Naive thymus-derived CD8-positive, alpha-beta T cell (primary cell): ENCODE measurements around the gene EIF5. TPM values are rescaled to one million over a fixed set of nuclear protein-coding genes. Genes with fewer than 3 reads are reported as not detected.
A peak's percentile ranks its signal among the peaks of the same experiment; 100 is the strongest.

Experiments used
- ATAC-seq, 2 donors: fragments of 150-1000 bp; cut with Tn5 transposase in 1 of 2; sonication (Bioruptor Pico), chemical (Tn5 transposase) in 1 of 2; 1 replicate in 1 of 2; 2 replicates in 1 of 2; pipeline ENCODE4 v1.10.0; 2021; ENCODE audit warnings: mild to moderate bottlenecking in 2 of 2, moderate library complexity in 2 of 2
- POLR2A ChIA-PET: fragments of 350-600 bp; sonication (Branson Sonifier 250); formaldehyde crosslinking; loops from one replicate; lab custom pipeline; 2021; ENCODE audit warnings: antibody characterized with exemption; lab: Charles Lee
- DNase-seq, 10 donors: peaks; one replicate each; pipeline versions ENCODE4 v3.0.0 to v3.0.0-alpha.2; 2020 to 2022
- H3K27ac Mint-ChIP-seq, 10 donors: one replicate each; pipeline ENCODE4 v1.8.0; 2020 to 2022; ENCODE audit warnings: mild to moderate bottlenecking in 10 of 10, mixed read lengths in 10 of 10, moderate library complexity in 4 of 10, inconsistent platforms in 1 of 10
- H3K27me3 Mint-ChIP-seq, 5 donors: one replicate each; pipeline ENCODE4 v1.8.0; 2021 to 2022; ENCODE audit warnings: mixed read lengths in 5 of 5
- H3K36me3 Mint-ChIP-seq, 3 donors: one replicate each; pipeline ENCODE4 v1.8.0; 2020 to 2022; ENCODE audit warnings: mixed read lengths in 3 of 3, mild to moderate bottlenecking in 2 of 3, inconsistent platforms in 1 of 3
- H3K4me1 Mint-ChIP-seq, 4 donors: one replicate each; pipeline ENCODE4 v1.8.0; 2021 to 2022; ENCODE audit warnings: mixed read lengths in 4 of 4
- H3K4me3 Mint-ChIP-seq, 10 donors: one replicate each; pipeline ENCODE4 v1.8.0; 2020 to 2022; ENCODE audit warnings: mild to moderate bottlenecking in 10 of 10, mixed read lengths in 10 of 10, moderate library complexity in 6 of 10, inconsistent platforms in 1 of 10
- H3K9me3 Mint-ChIP-seq, 9 donors: one replicate each; pipeline ENCODE4 v1.8.0; 2020 to 2022; ENCODE audit warnings: mixed read lengths in 9 of 9, mild to moderate bottlenecking in 3 of 9, inconsistent platforms in 1 of 9, moderate library complexity in 1 of 9
- polyA plus RNA-seq, 3 donors: library from polyadenylated mRNA; unstranded; fragments of 300-500 nt; fragmentation: Illumina TruSeq; gene quantifications; one replicate each; pipeline ENCODE4 v1.2.3, GENCODE V29; 2021
- total RNA-seq, 8 experiments: library from RNA in 2 of 8; stranded (reverse) in 2 of 8; gene quantifications; one replicate each; pipeline ENCODE4 v1.2.3 and lab custom pipeline; 2021 to 2026

EIF5 gene
- total and polyA plus RNA-seq, 5 experiments from 2014 or later, result 283 to 375 (median 332) TPM

- Mint-ChIP-seq H3K36me3 (no peaks in the 10 kb centered on the region), H3K27me3 (peaks cover 2 to 30% (median 11%) of the 10 kb centered on the region in 5 donors), H3K4me3 (no peak overlapping the region), H3K4me1 (peaks cover 0 to 7% (median 3%) of the 10 kb centered on the region in 4 donors), H3K27ac (no peak overlapping the region), H3K9me3 (no peaks in the 10 kb centered on the region)
- no peak for ATAC-seq
- no peak for DNase-seq
- POLR2A ChIA-PET, result no interaction called here
These were observed 39.9 kb upstream of the EIF5 start for GRCh38 chr14:103294091-103294490.

- DNase-seq (no peak), ATAC-seq (no peak)
- POLR2A ChIA-PET, result interaction anchor here (0.7 kb wide), 1 partner anchor 124 kb away, joined by 3 read pairs; no protein-coding TSS in a partner anchor
- Mint-ChIP-seq H3K27ac (no peak overlapping the region), H3K27me3 (peaks cover 2 to 30% (median 11%) of the 10 kb centered on the region in 5 donors), H3K4me1 (peaks cover 0 to 7% (median 3%) of the 10 kb centered on the region in 4 donors), H3K4me3 (no peak overlapping the region), H3K9me3 (no peaks in the 10 kb centered on the region), H3K36me3 (no peaks in the 10 kb centered on the region)
These were observed 38.0 kb upstream of the EIF5 start for GRCh38 chr14:103296007-103296406.

GRCh38 chr14:103296987-103297386, 37.0 kb upstream of the EIF5 start:
- peaks cover 0 to 7% (median 3%) of the 10 kb centered on the region in 4 donors for H3K4me1 Mint-ChIP-seq
- H3K9me3 Mint-ChIP-seq, result no peaks in the 10 kb centered on the region
- peaks cover 2 to 20% (median 9%) of the 10 kb centered on the region in 5 donors for H3K27me3 Mint-ChIP-seq
- ATAC-seq (no peak), DNase-seq (no peak)
- H3K27ac Mint-ChIP-seq, result no peak overlapping the region
- POLR2A ChIA-PET, result interaction anchor here (0.7 kb wide), 1 partner anchor 125 kb away, joined by 3 read pairs; no protein-coding TSS in a partner anchor
- H3K36me3 Mint-ChIP-seq, result no peaks in the 10 kb centered on the region
- H3K4me3 Mint-ChIP-seq, result no peak overlapping the region

GRCh38 chr14:103298620-103299019, 35.4 kb upstream of the EIF5 start:
- POLR2A ChIA-PET, result no interaction called here
- Mint-ChIP-seq H3K9me3 (no peaks in the 10 kb centered on the region), H3K36me3 (no peaks in the 10 kb centered on the region)

GRCh38 chr14:103301512-103302354, 32.3 kb upstream of the EIF5 start:
- Mint-ChIP-seq H3K4me3 (no peak overlapping the region), H3K4me1 (no peaks in the 10 kb centered on the region), H3K27me3 (peaks cover 0 to 7% (median 1%) of the 10 kb centered on the region in 5 donors), H3K27ac (peak overlapping the region in 1 of 10 donors; percentile 39), H3K9me3 (peaks cover 0 to 10% (median 0%) of the 10 kb centered on the region in 9 donors), H3K36me3 (no peaks in the 10 kb centered on the region)
- no peak for ATAC-seq
- DNase-seq, result no peak
- POLR2A ChIA-PET, result no interaction called here

More at GRCh38 chr14:103298620-103299019, 35.4 kb upstream of the EIF5 start:
- DNase-seq (no peak), ATAC-seq (no peak)
- H3K4me1 Mint-ChIP-seq, result no peaks in the 10 kb centered on the region
- no peak overlapping the region for H3K27ac Mint-ChIP-seq
- H3K27me3 Mint-ChIP-seq, result peaks cover 0 to 8% (median 5%) of the 10 kb centered on the region in 5 donors
- H3K4me3 Mint-ChIP-seq, result no peak overlapping the region

GRCh38 chr14:103302966-103303365, 31.1 kb upstream of the EIF5 start:
- peaks cover 0 to 10% (median 0%) of the 10 kb centered on the region in 9 donors for H3K9me3 Mint-ChIP-seq
- DNase-seq (no peak), ATAC-seq (no peak)
- POLR2A ChIA-PET, result no interaction called here
- H3K36me3 Mint-ChIP-seq, result no peaks in the 10 kb centered on the region
- peak overlapping the region in 1 of 10 donors; percentile 22 for H3K27ac Mint-ChIP-seq
- H3K4me3 Mint-ChIP-seq, result no peak overlapping the region
- H3K4me1 Mint-ChIP-seq, result no peaks in the 10 kb centered on the region
- peaks cover 0 to 7% (median 1%) of the 10 kb centered on the region in 5 donors for H3K27me3 Mint-ChIP-seq

- Mint-ChIP-seq H3K36me3 (no peaks in the 10 kb centered on the region), H3K4me1 (no peaks in the 10 kb centered on the region), H3K27me3 (peaks cover 0 to 8% (median 1%) of the 10 kb centered on the region in 5 donors), H3K9me3 (peaks cover 0 to 10% (median 0%) of the 10 kb centered on the region in 9 donors), H3K27ac (no peak overlapping the region), H3K4me3 (no peak overlapping the region)
- DNase-seq (no peak), ATAC-seq (no peak)
- POLR2A ChIA-PET, result no interaction called here
These were observed 29.3 kb upstream of the EIF5 start for GRCh38 chr14:103304706-103305105.

- no peaks in the 10 kb centered on the region for H3K36me3 Mint-ChIP-seq
- no peaks in the 10 kb centered on the region for H3K4me1 Mint-ChIP-seq
- H3K9me3 Mint-ChIP-seq, result peaks cover 0 to 10% (median 0%) of the 10 kb centered on the region in 9 donors
- no peak overlapping the region for H3K4me3 Mint-ChIP-seq
- ATAC-seq (no peak), DNase-seq (no peak)
- H3K27ac Mint-ChIP-seq, result no peak overlapping the region
- peaks cover 0 to 14% (median 1%) of the 10 kb centered on the region in 5 donors for H3K27me3 Mint-ChIP-seq
- POLR2A ChIA-PET, result no interaction called here
These were observed 25.1 kb upstream of the EIF5 start for GRCh38 chr14:103308717-103309616.

GRCh38 chr14:103310576-103311095, 23.4 kb upstream of the EIF5 start:
- no peak overlapping the region for H3K4me3 Mint-ChIP-seq

GRCh38 chr14:103311171-103311997, 22.7 kb upstream of the EIF5 start:
- no peak overlapping the region for H3K4me3 Mint-ChIP-seq
- no peaks in the 10 kb centered on the region for H3K36me3 Mint-ChIP-seq
- H3K27me3 Mint-ChIP-seq, result peaks cover 0 to 15% (median 1%) of the 10 kb centered on the region in 5 donors
- no peaks in the 10 kb centered on the region for H3K4me1 Mint-ChIP-seq
- peaks cover 0 to 1% (median 0%) of the 10 kb centered on the region in 9 donors for H3K9me3 Mint-ChIP-seq
- ATAC-seq, result no peak
- DNase-seq, result no peak
- POLR2A ChIA-PET, result no interaction called here
- H3K27ac Mint-ChIP-seq, result no peak overlapping the region

More at GRCh38 chr14:103310576-103311095, 23.4 kb upstream of the EIF5 start:
- ATAC-seq (no peak), DNase-seq (no peak)
- Mint-ChIP-seq H3K9me3 (peaks cover 0 to 9% (median 0%) of the 10 kb centered on the region in 9 donors), H3K4me1 (no peaks in the 10 kb centered on the region), H3K36me3 (no peaks in the 10 kb centered on the region), H3K27ac (no peak overlapping the region), H3K27me3 (peaks cover 0 to 14% (median 3%) of the 10 kb centered on the region in 5 donors)
- POLR2A ChIA-PET, result no interaction called here

- ATAC-seq (no peak), DNase-seq (no peak)
- Mint-ChIP-seq H3K27me3 (peaks cover 1 to 12% (median 4%) of the 10 kb centered on the region in 5 donors), H3K9me3 (no peaks in the 10 kb centered on the region), H3K4me3 (no peak overlapping the region), H3K4me1 (peaks cover 0 to under 1% (median 0%) of the 10 kb centered on the region in 4 donors), H3K36me3 (no peaks in the 10 kb centered on the region), H3K27ac (no peak overlapping the region)
- POLR2A ChIA-PET, result no interaction called here
These were observed 21.9 kb upstream of the EIF5 start for GRCh38 chr14:103312006-103312635.
